Left ventricle myocardium superior (tissue), 1 donor: ENCODE results near the gene HHIP. TPM values are rescaled to one million over a fixed set of nuclear protein-coding genes. Genes with fewer than 3 reads are reported as not detected.

ENCODE experiments used
- ATAC-seq: fragments of 200-7000 bp; cut with Tn5 transposase; one replicate; pipeline ENCODE4 v1.9.1; 2020; ENCODE audit warnings: mild to moderate bottlenecking, moderate library complexity
- DNase-seq: peaks from one replicate; pipeline ENCODE4 v3.0.0-alpha.2; 2020
- intact Hi-C: fragments of 100-400 bp; cut with micrococcal nuclease; formaldehyde crosslinking; loops from one replicate; pipeline ENCODE4 v1.11.0; 2022
- total RNA-seq: library from RNA; stranded (reverse); fragmentation: NEBNext Ultra II Directional; extraction: Animal tissue kit (Norgen Biotek cat#: 25700); gene quantifications from one replicate; pipeline ENCODE4 v1.2.1, GENCODE V29; 2021
- donor health status: DM: no; HTN: yes; CAD: no; lungs with severe emphysema.

The HHIP gene
- total RNA-seq, 1 donor from 2014 or later = not detected

DNA sequence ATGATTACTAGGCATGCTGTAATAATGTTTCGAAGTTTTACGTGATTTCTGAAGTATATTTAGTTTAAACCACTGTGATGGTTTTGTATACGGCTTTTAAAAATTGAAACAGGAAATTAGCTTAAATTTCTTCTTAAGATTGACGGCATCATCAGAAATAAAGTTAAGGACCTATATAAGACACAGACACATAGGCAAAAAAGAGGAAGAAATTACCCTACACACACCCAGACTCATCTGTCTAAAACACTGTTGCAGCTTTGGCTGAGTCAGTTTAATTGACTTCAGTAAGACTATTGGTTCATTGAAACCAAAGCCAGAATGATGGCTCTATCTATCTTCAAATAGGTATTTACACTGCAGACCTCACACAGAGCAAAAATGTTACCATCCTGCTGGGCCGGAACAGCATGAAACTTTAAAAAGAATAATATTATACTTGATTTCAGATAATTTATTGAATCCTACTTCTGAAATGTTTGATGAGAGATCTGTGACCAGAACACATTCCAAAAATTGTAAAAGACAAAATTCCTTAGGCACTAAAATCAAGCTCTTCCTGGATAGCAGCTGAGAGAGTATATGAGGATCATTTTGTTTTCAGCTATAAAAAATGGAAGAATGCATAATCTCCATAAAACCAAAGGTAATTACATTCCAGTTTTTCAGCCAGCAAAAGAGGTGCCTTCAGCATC is 4.5 kb downstream of the HHIP start:
- ATAC-seq (no peak), DNase-seq (no peak)
- intact Hi-C loops = no loop called here

DNA sequence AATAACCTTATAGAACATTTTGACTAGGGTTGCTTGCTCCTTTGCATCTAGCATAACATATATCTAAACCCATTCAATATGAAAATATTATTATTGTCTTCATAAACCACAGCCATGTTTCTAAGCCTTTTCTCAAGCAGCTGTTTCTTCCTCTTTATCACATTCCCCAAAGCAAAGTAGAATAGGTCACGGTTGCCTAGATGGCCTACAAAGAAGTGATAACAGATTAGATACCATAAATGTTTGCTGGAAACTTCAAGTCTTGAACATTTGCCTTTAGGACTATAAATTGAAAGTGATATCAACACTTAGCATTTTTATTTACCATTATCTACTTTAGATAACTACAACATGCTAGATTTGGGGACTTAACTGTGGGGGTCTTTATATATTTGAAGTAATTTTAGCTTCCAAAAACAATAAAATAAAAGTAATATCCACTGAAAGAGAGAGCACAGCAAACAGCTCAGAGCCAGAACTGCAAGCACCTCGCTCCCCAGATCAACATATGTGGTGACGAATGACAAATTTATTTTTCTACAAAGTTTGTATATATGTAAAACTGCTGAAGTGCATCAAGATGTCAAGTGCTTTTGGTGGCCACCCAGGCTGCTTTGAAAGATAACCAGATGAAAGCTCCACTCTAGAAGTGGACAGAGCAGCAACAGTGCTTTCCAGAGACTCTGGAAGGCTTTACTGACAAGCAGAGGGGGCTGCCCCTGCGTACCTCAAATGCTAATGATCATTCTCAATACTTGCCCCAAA is 8.0 kb downstream of the HHIP start:
- no peak for ATAC-seq

DNA sequence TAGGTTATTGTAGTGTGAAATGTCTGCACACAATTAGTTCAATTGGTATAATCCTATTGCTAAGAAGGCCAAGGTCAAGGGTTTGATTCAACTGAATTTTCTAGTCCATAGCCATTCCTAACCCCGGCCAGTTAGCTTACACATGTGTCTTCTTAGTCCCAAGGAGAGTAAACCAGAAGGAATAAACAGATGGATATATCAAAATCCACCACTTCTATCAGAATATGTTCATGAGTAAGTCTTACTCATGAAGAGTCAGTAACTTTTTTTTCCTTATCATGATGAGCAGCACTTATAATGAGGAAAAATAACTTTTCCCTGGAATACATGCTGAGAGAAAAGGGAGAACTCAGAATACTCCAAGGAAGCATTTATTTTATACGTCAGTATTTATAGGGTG is 9.5 kb downstream of the HHIP start:
- DNase-seq (no peak), ATAC-seq (no peak)
- intact Hi-C loops = no loop called here

More for the DNA sequence above, 8.0 kb downstream of the HHIP start:
- no peak for DNase-seq
- intact Hi-C loops = no loop called here

DNA sequence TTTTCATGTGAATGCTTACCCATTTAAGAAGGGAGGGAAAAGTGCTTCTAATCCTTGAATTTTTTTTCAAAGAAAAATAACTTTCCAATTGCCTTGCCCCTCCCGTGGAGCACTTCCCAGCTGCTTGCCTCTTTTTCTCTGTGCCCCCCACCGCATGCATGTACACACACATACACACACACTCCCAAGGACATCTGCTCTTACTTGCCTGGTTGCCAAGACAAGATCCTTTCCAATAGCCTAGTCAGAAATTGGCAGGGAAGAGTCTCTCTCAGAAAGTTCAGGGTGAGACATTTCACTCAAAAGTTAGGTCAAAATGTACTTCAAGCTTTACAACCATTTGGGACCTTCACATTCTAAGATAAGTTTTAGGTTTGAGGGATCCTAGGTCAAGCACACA is 10.9 kb downstream of the HHIP start:
- no peak for ATAC-seq

DNA sequence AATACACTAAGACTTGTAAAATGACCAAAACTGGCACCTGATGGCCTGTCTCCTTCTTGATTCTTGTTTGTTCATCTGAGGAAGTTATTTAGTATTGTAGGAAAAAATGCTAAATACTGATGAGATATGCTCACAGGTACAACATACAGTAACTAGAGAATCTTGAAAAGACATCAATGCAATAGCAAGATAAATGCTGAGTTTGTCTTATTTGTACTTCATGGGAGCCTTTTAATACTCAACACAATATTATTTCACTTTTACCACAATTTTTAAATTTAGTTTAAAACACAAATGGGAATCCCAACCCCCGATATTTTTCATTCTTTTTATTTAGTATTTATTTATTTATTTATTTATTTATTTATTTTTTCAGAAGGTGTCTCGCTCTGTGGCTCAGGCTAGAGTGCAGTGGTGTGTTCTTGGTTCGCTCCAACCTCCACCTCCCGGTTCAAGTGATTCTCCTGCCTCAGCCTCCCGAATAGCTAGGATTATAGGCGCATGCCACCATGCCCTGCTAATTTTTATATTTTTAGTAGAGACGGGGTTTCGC is 12.1 kb downstream of the HHIP start:
- intact Hi-C loops = no loop called here
- no peak for ATAC-seq
- DNase-seq = no peak

More for the DNA sequence above, 10.9 kb downstream of the HHIP start:
- DNase-seq = no peak
- intact Hi-C loops = no loop called here

DNA sequence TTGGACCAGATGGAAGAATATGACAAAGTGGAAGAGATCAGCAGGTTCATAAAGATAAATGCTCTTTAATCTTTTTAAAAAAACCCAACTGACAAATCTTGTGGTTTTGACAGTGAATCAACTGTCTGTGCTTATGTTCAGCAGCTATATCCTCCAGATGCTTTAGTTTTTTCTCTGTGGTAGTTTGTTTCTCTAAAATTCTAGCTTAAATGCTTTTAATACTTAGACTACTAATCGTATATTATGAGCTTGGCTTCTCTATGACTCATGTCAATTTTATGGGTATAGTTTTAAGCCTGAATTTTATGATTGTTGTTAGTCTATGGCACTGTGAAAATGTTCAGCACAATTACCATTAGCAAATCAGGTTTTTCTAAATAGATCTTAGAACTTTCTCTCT is 12.9 kb downstream of the HHIP start:
- no peak for DNase-seq
- intact Hi-C loops = no loop called here
- no peak for ATAC-seq

DNA sequence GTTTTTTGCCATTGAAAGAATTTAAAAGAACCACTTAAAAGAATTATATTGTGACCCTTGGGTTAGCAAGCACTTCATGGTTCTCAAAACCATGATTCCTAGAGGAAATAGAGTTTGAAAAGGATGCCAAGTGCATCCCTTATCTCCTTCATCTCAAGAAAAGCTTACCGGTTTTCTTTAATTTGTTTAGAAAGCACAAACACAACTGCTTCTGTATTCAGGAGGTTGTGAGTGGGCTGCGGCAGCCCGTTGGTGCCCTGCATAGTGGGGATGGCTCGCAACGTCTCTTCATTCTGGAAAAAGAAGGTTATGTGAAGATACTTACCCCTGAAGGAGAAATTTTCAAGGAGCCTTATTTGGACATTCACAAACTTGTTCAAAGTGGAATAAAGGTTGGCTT is 13.5 kb downstream of the HHIP start:
- ATAC-seq (no peak), DNase-seq (no peak)
- intact Hi-C loops = no loop called here

DNA sequence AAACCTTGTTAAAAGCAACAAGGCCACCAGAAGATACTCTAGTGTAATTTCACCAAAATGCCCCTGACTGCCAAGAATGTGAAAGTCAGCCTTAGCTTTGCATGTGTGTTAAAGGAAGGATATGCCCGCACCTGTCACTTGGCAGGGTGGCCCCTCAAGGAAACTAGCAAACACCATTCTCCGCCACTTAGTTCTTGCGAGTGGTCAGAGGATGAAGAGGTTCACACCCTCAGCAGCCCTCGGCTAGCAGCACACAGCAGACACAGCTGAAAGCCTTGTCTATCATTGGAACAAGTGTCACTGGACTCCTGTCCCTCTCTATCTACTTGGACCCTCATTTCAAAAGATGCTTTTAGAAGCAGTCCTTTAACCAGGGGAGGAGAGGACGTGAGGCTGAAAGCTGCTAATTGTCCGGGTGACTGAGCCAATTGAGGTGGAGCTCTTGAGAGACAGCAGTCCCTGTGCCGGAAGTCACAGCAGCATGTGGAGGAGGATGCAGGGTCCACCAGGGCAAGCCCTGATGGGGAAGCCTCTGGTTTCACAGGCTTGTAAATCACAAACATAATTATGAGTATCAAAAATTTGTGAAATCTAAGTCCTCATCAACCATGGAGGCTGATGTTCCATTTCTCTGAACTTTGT is 18.0 kb downstream of the HHIP start:
- ATAC-seq (no peak), DNase-seq (no peak)
- intact Hi-C loops = no loop called here

DNA sequence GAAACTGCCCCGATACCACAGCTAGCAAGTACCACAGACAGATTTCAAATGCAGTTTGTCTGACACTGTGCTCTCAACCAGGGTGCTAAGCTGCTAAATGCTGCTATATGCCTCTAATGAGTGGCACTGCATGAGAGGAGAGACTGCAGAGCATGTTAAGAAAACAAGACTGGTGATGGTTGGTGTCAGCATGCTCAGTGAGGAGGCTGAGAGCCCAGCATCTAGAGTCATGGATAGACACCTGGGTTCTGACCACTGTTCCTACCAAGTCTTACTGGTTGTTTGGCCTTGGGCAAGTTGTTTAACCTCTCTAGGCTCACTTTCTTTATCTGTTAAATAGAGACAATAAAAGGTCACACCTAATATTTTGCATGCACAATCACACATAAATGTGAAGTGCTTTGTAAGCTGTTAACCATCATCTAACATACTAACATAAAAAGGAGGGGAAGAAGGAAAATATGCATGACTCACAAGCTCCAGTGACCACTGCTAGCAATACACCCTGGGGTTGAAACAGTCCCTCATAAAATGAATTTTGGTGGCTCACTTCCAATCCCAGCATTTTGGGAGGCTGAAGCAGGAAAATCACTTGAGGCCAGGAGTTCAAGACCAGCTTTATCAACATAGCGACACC is 20.7 kb downstream of the HHIP start:
- ATAC-seq (no peak), DNase-seq (no peak)
- intact Hi-C loops = no loop called here

DNA sequence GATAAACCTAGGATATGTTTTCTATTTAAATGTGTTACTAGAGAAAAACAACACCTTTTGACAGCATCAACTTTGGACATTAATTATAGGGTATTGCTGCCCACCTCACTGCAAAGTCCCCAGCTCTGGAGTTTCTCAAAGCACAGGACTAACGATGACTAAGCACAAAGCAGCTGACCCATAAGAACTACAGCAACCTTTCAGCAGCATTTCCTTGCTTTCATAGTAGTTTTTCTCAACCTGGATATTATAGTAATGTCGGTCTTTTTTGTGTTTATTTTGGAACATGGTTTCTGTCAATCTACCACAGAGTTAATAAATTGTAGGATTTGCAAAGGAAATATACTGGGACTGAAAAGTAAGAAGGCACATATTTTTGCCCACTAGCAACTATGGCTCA is 21.5 kb downstream of the HHIP start:
- intact Hi-C loops = no loop called here
- ATAC-seq (no peak), DNase-seq (no peak)

DNA sequence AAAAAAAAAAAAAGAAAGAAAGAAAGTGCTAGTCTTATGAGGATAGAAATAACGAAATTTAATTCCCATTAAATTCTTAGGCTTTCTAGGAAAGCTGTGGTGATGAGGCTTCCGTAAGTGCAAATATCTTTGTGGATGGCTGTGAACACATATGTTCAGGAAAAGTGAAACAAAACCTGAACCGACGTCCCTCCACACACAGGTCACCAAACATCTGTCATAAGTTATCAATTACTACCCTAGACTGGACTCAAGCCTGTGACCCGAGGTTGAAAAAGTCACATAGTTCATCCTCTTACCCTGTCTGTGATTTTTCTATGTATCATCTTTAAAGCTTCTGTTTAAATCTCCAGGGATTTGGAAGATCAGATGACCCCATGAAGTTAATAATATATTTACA is 24.8 kb downstream of the HHIP start:
- intact Hi-C loops = no loop called here
- no peak for DNase-seq
- no peak for ATAC-seq

DNA sequence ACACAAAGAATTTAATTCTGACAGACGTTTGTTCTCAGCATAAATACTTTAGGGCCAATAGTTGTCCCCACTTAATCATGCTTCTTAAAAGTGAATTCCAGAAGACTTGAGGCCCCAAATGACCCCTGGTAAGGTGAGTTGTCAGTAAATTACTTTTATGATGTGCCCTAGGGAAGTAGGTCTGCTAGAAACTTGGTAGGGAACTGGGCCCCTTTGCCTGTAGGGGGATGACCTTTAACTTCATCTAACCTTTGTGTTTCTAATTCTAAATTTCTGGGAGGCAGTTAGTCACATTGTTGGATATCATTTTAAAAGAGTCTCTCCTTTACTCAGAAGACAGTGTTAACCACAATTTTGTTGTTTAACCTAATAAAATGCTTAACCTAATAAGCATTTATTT is 28.8 kb downstream of the HHIP start:
- DNase-seq (no peak), ATAC-seq (no peak)
- intact Hi-C loops = no loop called here

- ATAC-seq (no peak), DNase-seq (no peak)
- intact Hi-C loops = no loop called here
Observed at GRCh38 chr4:144681806-144682205, 35.9 kb downstream of the HHIP start.

- no peak for ATAC-seq
- DNase-seq = no peak
- intact Hi-C loops = no loop called here
Observed at GRCh38 chr4:144683516-144683915, 37.6 kb downstream of the HHIP start.

GRCh38 chr4:144685911-144686310 is 40.0 kb downstream of the HHIP start:
- intact Hi-C loops = no loop called here
- DNase-seq = no peak
- no peak for ATAC-seq

GRCh38 chr4:144686921-144687320 is 41.0 kb downstream of the HHIP start:
- no peak for DNase-seq
- intact Hi-C loops = no loop called here
- ATAC-seq = no peak

GRCh38 chr4:144687466-144687865 is 41.5 kb downstream of the HHIP start:
- ATAC-seq = no peak
- intact Hi-C loops = no loop called here

GRCh38 chr4:144688035-144688569 is 42.1 kb downstream of the HHIP start:
- ATAC-seq = no peak
- DNase-seq = no peak
- intact Hi-C loops = no loop called here

More at GRCh38 chr4:144687466-144687865, 41.5 kb downstream of the HHIP start:
- no peak for DNase-seq

GRCh38 chr4:144689125-144689524 is 43.2 kb downstream of the HHIP start:
- ATAC-seq (no peak), DNase-seq (no peak)
- intact Hi-C loops = no loop called here
